Brain microvascular endothelial cell (primary cell): Measurements from ENCODE around the gene GPAT2.
"Not testable (repeated sequence)": the region's sequence is repeated elsewhere in the genome, so short reads cannot be mapped to it uniquely, and the experiment has no call there.

Experiments
- DNase-seq: peaks from one replicate; pipeline ENCODE4 v3.0.0-alpha.2; 2020
- H3K27ac ChIP-seq: fragments of 250-450 bp; sonication (Bioruptor Pico); 2 replicates; pipeline ENCODE4 v1.5.1; 2020; ENCODE audit warnings: mild to moderate bottlenecking, moderate library complexity
- H3K27me3 ChIP-seq: fragments of 250-450 bp; sonication (Bioruptor Pico); replicated peaks from 2 replicates; pipeline ENCODE4 v1.5.1; 2020; ENCODE audit warnings: mild to moderate bottlenecking
- H3K36me3 ChIP-seq: fragments of 250-450 bp; sonication (Bioruptor Pico); replicated peaks from 2 replicates; pipeline ENCODE4 v1.5.1; 2020; ENCODE audit warnings: mild to moderate bottlenecking
- H3K4me3 ChIP-seq: 2 replicates; pipeline ENCODE4 v1.5.1; 2011; ENCODE audit warnings: low read depth, mild to moderate bottlenecking, control low read depth, low read length, moderate library complexity
- in situ Hi-C: cut with HindIII; loops from 2 replicates; pipeline ENCODE4 v1.10.0; 2017; ENCODE audit warnings: low sequenced_read_pairs, low pct_ligation_motif_present
- TF ChIP-seq, protein P1 (sequence below): IDR thresholded peaks from 2 replicates; pipeline ENCODE4 v1.5.1; 2011; ENCODE audit warnings: low read depth, mild to moderate bottlenecking, moderate library complexity, low read length, control low read depth, inconsistent platforms; ENCODE audit errors: missing control alignments

GPAT2 gene

DNA sequence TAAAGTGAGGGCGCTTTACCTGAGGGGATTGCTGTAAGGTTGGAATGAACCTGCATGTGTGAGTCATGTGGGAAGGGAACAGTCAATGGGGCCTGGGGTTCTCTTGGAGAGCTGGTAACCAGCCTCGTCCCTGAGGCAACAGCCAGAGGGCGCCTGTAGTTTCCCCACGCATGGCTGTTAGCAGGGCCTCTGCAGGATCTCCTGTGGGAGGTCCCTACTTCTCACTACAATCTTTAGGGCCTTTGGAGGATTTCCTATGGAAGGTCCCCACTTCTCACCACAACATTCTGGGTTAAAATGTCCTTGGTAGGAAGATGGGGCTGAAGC is 23.6 kb downstream of the GPAT2 start:
- in situ Hi-C loops: not testable (repeated sequence)

DNA sequence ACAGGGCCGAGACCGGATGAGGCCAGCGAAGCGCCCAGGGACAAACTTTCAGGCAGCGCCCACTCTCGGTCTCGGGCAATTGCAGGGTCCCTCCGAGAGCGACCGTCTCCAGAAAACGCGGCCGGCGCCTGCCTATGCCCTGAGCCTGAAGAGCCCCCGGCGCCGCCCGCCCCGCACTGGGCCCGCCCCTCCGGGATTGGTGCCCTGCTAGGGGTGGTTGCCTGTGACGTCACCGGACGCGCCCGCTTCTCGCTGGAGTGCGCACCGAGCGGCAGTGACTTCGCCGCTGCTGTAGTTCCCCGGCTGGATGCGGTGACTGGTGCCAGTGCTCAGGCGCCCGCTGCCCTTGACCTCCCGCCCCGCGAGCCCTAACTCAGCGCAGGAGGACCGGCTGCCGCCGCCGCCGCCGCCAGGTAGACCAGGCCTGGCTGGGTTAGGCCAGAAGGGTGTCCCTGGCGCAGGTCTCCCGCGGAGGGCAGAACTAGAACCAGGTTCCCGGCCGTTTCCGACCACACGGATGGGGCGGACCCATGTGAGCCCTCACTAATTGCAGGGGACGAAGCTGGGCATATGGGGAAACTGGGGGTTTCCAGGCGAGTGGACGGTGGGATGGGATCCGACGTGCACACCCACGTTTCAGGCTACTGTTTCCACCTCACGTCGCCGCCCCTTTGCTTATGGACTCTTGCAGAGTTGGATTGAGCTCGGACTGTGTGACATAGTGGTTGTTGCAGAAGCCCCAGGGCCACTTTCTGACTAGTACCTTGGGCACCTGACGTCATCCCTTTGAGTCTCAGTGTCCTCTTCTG is 24.2 kb downstream of the GPAT2 start:
- in situ Hi-C loops, H3K27ac ChIP-seq, H3K27me3 ChIP-seq, H3K36me3 ChIP-seq: not testable (repeated sequence)
- DNase-seq: peak; percentile 74
- H3K4me3 ChIP-seq: peak overlapping the region; percentile 40

More for the DNA sequence above, 23.6 kb downstream of the GPAT2 start:
- H3K27me3 ChIP-seq, H3K36me3 ChIP-seq, H3K4me3 ChIP-seq, H3K27ac ChIP-seq: not testable (repeated sequence)
- DNase-seq: peak; percentile 14
- TF ChIP-seq, protein P1, sequence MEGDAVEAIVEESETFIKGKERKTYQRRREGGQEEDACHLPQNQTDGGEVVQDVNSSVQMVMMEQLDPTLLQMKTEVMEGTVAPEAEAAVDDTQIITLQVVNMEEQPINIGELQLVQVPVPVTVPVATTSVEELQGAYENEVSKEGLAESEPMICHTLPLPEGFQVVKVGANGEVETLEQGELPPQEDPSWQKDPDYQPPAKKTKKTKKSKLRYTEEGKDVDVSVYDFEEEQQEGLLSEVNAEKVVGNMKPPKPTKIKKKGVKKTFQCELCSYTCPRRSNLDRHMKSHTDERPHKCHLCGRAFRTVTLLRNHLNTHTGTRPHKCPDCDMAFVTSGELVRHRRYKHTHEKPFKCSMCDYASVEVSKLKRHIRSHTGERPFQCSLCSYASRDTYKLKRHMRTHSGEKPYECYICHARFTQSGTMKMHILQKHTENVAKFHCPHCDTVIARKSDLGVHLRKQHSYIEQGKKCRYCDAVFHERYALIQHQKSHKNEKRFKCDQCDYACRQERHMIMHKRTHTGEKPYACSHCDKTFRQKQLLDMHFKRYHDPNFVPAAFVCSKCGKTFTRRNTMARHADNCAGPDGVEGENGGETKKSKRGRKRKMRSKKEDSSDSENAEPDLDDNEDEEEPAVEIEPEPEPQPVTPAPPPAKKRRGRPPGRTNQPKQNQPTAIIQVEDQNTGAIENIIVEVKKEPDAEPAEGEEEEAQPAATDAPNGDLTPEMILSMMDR: peak; percentile 47

DNA sequence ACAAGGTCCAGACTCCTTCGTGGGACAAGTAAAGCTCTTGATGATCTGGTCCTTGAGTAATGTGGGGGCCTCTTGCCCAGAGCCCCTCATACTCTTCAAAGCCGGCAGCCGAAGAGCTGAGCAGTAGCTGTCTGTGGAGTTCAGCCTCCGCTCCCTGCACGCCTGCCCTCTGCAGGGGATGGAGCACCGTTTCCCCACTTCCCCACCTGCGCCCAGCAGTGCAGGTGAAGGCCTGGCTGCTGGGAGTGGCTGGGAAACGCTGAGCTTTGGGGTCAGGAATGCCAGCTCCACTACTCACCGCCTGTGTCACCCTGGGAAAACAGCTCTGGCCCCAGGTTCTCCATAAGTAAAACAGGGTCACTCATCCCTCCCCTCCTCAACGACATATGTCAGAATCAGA is 24.9 kb downstream of the GPAT2 start:
- in situ Hi-C loops, DNase-seq, H3K27me3 ChIP-seq, H3K27ac ChIP-seq, H3K36me3 ChIP-seq: not testable (repeated sequence)
- peak overlapping the region; percentile 40 for H3K4me3 ChIP-seq

DNA sequence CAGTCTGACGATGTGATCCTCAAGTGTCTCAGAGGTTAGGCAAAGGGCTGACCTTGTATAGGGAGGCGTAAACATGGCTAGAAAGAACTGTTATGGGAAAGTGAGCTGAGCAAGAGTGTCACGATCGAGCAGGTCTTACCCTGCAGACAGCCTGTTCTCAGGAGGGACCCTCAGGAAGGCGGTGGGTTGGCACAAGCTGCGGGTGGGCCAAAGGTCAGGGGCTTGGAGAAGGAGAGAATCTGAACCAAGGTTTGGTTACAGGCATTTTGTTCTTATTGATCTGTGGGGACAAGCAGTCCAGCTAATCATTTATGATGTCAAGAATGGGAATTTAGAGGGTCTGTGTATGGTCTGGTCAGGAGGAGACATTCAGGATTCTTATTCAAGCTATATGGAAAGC is 26.7 kb downstream of the GPAT2 start:
- in situ Hi-C loops, H3K27ac ChIP-seq, DNase-seq, H3K36me3 ChIP-seq, H3K4me3 ChIP-seq, H3K27me3 ChIP-seq: not testable (repeated sequence)

DNA sequence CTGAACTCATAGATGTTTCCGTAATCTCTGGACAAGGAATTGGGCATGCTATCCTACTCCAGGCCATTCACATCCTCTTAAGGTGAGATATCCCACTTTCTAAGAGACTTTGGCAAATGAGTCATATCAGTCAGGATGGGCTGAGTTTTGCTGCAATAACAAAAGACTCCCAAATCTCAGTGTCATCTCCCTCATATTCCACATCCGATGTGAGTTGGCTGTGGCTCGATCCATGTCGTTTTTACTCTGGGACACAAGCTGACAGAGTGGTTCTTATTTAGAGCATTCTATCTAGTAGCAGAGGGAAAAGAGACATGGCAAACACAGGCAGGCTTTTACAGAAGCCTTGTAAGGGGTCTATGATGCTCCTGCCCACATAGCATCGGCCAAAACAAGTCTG is 28.5 kb downstream of the GPAT2 start:
- H3K36me3 ChIP-seq, H3K27me3 ChIP-seq, H3K4me3 ChIP-seq, H3K27ac ChIP-seq, DNase-seq, in situ Hi-C loops: not testable (repeated sequence)

DNA sequence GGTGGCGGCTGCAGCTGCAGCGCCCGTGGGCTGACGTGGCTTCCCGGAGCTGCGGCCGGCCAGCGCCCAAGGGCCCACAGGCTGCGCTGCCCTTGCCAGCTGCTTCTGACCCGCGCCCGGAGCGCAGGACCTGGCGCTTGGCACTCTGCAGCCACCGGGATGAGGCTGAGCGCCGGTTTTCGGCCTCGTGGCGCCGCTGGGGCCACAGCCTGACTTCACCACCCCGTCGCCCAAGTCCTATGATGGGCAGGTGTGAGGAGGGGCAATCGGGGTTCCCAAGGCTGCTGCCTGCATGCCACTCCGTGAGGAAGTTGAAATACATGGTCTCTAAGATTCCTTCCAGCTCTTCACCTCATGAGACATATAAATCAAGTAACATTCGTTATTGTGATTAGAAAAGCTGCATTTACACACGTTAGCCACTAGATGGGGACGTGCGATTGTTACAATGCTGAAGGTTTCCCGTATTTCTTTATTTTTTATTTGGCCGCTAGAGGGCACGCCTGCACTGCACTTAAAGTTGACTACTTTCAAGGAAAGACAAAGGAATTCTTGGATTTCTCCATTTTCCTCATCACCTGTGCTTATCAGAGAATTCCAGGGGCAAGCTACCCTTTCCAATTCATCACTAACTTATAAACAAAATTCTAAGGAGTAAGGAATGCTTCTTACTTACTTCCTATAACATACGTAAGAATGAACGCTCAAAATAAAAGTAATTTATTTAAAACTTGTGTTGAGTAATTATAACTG is 42.0 kb downstream of the GPAT2 start:
- H3K27ac ChIP-seq: peak overlapping the region; percentile 73
- in situ Hi-C loops, H3K36me3 ChIP-seq, H3K27me3 ChIP-seq: not testable (repeated sequence)
- TF ChIP-seq, protein P1: peak; percentile 68
- H3K4me3 ChIP-seq: peak overlapping the region; percentile 62
- DNase-seq: peak; percentile 81

DNA sequence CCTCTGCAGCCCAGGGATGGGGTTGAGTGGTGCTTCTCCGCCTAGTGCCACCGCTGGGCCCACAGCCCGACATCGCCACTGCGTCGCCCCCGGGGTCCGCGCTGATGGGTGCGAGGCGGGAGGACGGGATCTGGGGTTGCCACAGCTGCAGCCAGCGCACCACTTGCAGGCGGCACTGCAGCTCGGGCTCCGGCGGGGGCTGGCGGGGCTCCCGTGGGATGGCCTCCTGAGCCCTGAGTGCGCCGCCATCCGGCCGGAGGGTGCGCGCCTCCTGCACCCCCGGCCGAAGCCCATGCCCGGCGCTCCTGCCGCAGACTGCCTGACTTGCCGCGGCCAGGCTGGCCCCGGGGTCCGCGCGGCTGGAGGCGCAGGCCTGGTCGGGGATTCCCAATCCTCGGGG is 42.6 kb downstream of the GPAT2 start:
- Histone ChIP-seq H3K27ac (peak overlapping the region; percentile 73), H3K4me3 (peak overlapping the region; percentile 62)
- H3K27me3 ChIP-seq, in situ Hi-C loops, DNase-seq, H3K36me3 ChIP-seq: not testable (repeated sequence)

DNA sequence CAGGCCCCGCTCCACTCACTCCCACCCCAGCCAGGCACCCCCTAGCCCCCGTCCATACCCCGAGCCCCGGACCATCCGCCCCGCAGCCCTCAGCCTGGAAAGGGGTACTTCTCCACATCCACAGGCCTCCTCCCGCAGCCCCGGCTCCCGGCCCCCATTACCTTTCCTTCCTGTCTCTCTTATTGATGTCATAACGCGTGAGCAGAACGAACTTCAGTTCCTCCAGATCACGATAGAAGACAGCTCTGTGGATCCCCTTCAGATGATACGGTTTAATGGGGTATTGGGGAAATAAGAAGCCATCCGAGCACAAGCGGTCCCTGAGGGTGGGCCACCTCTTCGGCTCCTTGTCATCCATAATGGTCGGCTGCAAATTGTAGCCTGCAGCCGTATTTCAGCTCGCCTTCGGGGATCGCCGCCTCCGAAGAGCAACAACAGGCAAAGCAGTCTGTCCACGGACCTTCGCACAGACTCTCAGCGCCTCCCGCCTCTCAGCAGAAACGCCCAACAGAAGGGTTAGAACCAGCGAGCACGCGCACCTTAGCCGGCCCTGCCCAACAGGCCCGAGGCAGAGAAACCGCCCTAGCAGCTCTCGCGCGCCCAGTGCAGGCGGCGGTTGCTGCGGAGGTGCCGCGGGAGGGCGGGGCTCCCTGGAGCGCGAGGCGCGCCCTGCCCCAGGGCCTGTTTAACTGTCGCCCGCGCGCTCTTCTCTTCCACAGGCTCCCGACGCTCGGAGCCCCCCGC is 43.2 kb downstream of the GPAT2 start, which contains the start of gene ANKRD36C:
TSS of gene ANKRD36C (minus strand) at position 474 of the 744 bp plus-strand sequence. CDS start at position 358, 116 bp downstream.
- Histone ChIP-seq H3K27ac (peak within 1 kb of the TSS; percentile 79), H3K4me3 (peak within 1 kb of the TSS; percentile 80)
- DNase-seq: peak; percentile 21
- in situ Hi-C loops, H3K27me3 ChIP-seq, H3K36me3 ChIP-seq: not testable (repeated sequence)

DNA sequence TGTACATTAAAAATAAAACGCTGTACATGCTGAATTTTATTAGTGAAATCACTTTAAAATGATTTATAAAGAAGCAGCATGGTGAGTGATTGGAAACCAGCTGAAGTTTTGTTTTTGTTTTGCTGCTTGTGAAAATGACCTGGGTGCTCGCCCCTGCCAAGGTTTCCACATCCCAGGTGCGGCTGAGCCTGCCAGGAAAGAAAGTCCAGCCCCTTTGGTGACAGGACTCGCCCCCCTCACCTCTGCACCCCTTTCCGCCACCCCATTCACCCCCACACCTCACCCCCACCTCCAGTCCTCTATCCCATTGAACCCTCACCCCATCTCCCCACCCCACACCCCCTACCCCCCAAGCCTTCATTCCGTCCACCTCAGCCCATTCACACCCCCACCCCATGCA is 43.8 kb downstream of the GPAT2 start:
- H3K27me3 ChIP-seq, in situ Hi-C loops, H3K36me3 ChIP-seq, DNase-seq, H3K27ac ChIP-seq: not testable (repeated sequence)
- peak overlapping the region; percentile 47 for H3K4me3 ChIP-seq
